NCI-H1048 (cell line): ENCODE data around the gene PRAMEF20.
"Not testable (repeated sequence)": the region's sequence is repeated elsewhere in the genome, so short reads cannot be mapped to it uniquely, and the experiment has no call there.

Source experiments
- DNase-seq: peaks from one replicate; lab custom pipeline; 2025; lab: John Stamatoyannopoulos, UW

Gene PRAMEF20

DNA sequence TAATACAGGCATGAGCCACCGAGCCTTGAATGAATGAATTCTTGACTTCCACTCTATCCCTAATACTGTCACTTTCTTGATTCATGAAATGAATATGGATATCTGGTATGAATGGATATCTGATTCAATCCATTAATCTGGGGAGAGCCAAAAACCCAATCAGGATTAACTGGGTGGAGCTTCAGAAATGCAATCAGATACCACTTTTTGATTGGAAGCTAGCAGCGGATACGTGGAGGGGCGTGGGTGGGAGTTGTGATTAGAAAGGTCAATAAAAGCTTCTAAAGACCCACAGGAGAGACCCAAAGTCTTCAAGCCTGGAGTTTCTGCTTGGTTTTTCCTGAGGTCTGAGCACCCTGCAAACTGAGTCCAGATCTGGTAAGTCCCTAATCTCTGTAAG lies at the start of gene PRAMEF20:
Gene PRAMEF20, plus strand, starts transcription at position 301 of the 400 bp plus-strand sequence. CDS start 5,905 bp downstream, outside the sequence.
- DNase-seq, result not testable (repeated sequence)

DNA sequence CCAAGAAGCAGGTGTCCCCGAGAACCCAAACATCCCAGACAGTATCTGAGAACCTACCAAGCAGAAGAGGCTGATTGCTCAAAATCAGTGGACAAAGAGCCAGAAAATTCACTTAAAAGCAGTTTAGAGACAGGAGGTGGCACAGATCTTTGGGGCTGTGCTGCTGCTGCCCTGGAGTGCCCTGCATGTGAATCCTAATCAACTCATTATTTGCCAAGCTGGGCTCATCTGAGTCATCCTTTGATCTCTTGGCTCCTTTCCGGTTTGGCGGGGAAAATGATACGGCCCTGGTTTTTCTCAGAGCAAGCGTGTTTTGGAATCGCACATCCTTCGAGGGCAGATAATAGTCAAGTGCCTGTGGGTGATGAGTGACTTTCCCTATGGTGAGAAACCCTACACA lies 47.9 kb upstream of the PRAMEF20 start:
- not testable (repeated sequence) for DNase-seq

DNA sequence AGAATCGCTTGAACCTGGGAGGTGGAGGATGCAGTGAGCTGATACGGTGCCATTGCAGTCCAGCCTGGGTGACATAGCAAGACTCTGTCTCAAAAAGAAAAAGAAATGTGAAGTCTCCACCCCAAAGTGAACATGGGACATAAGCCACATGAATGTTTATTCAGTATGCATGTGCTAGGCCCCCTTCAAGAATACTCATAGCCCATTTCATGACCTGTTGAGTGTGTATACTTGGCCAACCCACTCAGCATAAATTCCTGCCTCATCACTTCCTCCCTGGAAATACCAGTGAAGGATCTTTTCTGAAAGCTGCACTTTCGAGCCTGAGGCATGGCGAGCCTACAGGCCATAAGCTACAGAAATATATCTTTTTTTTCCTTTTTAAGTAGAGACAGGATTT lies 45.3 kb upstream of the PRAMEF20 start:
- DNase-seq, result not testable (repeated sequence)

DNA sequence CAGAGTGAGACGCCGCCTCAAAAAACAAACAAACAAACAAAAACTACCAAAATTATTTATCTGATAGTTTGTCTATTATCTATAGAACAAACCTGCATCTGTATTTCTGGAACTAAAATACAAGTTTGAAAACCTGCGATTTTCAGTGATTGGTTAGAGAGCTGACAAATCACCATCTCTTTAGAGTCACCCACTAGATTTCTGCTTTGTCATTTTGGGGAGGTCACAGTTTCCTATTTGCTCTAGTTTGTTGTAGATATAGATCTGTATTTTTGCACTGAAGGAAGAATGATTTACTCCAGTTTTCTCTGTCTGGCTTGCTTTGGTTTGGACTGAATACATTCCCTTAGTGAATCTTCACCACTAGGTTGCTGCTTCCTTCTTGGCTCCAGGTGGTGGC lies 43.7 kb upstream of the PRAMEF20 start:
- not testable (repeated sequence) for DNase-seq

DNA sequence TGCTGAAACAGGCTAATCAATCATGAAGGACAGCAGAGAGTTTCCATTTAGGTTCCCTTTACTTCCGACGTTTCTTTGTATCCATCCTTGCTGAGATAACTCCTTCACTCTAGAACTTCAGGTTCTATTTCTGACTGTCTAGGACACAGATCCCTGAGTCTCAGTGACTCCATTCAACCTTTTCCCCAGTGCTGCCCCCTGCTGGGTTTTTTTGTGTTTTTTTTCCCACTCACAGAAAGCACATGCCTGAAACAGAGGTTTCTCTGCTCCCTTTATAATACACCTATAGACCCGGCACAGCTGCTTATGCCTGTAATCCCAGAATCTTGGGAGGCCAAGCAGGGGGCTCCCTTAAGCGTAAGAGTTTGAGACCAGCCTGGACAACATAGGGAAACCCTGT lies 41.7 kb upstream of the PRAMEF20 start:
- not testable (repeated sequence) for DNase-seq

DNA sequence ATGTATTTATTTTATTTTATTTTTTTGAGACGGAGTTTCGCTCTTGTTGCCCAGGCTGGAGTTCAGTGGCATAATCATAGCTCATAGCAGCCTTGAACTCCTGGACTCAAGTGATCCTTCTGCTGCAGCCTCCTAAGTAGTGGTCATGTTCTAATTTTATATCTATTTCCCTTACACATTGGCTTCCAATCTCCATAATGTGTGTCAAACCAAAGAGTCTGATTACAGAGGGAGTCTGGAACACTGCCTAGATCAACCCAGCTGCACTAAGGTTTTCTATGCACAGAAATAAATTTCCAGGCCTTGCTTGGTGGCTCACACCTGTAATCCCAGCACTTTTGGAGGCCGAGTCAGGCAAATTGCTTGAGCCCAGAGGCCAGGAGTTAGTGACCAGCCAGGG lies 31.3 kb upstream of the PRAMEF20 start:
- DNase-seq, result not testable (repeated sequence)

DNA sequence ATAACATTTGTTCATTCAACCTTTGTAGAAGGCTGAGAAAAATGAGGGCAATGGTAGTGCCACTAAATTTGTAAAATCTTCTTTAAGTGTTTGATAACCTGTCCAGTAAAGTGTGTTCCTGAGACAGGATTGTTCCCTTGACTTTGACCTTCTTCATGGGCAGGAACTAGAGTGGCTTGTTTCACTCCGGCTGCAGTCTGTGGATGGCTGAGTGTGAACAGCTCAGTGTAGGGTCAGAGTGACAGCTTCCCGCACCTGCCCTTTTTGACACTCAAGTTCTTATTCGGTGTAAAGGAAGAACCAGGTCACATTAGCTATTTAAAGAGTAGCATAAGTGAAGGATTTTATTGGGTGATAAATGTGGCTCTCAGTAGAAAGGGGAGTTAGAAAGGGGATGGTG lies 29.9 kb upstream of the PRAMEF20 start:
- not testable (repeated sequence) for DNase-seq

DNA sequence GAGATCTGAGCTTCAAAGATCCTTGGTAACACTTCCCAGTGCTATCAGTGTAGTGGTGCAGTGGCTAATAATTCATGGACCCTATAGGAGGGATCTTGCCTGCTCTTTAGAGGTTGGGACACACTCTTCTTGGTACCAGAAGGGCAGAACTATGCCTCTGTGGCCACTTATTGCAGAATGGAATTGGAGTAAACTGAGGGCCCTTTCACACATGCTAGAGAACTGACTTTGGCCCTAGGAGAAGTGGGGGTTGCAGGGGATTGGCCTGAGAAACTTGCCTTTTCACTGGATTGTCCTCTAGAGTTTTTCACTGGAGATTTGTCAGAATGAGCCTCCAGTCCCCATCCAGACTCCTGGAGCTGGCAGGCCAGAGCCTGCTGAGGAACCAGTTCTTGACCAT lies 20.9 kb upstream of the PRAMEF20 start, which contains the start of gene PRAMEF17:
Gene PRAMEF17, plus strand, starts transcription at position 301 of the 400 bp plus-strand sequence. Its CDS starts 26 bp downstream, at position 327.
- not testable (repeated sequence) for DNase-seq

DNA sequence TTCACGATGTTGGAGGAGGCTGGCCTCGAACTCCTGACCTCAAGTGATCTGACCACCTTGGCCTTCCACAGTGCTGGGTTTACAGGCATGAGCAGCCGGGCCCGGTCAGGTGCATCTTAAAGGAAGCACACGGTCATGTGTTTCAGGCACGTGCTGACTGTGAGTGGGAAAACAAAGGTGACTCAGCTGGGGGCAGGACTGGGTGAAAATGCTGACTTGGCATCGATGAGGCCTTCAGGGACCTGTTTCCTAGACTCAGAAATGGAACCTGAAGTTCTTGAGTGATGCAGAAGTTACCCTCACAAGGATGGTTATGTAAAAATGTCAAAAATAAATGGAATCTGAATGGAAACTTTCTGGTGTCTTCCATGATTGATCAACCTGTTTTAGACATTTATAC lies 17.2 kb upstream of the PRAMEF20 start:
- DNase-seq, result not testable (repeated sequence)

DNA sequence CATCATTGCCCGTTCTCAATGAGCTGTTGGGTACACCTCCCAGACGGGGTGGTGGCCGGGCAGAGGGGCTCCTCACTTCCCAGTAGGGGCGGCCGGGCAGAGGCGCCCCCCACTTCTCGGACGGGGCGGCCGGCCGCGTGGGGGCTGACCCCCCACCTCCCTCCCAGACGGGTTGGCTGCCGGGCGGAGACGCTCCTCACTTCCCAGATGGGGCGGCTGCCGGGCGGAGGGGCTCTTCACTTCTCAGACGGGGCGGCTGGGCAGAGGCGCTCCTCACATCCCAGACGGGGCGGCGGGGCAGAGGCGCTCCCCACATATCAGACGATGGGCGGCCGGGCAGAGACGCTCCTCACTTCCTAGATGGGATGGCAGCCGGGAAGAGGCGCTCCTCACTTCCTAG lies 15.5 kb upstream of the PRAMEF20 start:
- not testable (repeated sequence) for DNase-seq

DNA sequence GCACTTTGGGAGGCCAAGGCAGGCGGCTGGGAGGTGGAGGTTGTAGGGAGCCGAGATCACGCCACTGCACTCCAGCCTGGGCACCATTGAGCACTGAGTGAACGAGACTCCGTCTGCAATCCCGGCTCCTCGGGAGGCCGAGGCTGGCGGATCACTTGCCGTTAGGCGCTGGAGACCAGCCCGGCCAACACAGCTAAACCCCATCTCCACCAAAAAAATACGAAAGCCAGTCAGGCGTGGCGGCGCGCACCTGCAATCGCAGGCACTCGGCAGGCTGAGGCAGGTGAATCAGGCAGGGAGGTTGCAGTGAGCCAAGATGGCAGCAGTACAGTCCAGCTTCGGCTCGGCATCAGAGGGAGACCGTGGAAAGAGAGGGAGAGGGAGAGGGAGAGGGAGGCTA lies 14.9 kb upstream of the PRAMEF20 start:
- DNase-seq, result not testable (repeated sequence)

DNA sequence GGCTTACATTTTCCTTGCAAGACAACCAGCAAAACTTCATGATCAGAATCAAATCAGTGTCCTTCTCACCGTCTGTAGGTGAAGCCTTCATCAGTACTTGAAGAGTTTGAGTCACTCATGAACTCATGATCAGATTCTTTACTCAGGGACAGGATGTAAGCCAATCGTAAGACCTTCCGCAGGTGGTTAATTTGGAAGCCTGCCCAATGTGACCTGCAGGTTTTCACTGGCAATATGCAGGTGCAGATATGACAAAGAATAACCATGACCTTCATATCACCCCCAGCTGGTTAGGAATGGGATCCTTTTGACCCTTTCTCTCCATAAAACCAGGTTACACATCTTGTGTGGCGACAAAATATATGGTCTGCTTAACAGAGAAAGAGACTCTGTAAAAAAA lies 2.4 kb upstream of the PRAMEF20 start:
- DNase-seq, result no peak

DNA sequence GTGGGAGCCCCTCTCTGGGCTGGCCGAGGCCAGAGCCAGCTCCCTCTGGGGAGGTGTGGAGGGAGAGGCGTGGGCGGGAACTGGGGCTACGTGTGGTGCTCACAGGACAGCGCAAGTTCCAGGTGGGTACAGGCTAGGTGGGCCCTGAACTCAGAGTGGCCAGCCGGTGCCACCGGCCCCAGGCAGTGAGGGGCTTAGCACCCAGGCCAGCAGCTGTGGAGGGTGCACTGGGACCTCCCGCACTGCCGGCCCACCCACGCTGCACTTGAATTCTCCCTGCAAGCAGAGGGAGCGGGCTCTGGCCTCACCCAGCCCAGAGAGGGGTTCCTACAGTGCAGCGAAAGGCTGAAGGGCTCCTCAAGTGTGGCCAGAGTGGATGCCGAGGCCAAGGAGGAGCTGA lies 20.2 kb downstream of the PRAMEF20 start:
- DNase-seq, result no peak

DNA sequence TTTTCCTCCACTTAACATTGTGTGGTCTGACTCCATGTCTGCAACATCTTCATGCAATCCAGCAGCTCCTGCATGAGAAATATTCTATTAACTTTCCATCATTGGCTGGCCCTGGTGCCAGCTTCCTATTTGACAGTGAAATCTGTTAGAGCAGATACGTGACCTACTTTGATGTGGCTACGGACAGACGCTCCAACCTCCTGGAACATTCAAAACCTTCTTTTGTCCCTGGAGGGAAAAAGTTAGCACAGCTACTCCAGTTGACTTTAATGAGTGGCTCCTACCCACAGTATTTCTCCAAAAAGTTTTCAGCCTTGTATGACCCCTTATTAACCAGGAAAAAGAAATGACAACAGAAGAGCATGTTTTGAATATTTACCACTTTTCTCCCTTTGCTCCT lies 22.0 kb downstream of the PRAMEF20 start:
- no peak for DNase-seq

DNA sequence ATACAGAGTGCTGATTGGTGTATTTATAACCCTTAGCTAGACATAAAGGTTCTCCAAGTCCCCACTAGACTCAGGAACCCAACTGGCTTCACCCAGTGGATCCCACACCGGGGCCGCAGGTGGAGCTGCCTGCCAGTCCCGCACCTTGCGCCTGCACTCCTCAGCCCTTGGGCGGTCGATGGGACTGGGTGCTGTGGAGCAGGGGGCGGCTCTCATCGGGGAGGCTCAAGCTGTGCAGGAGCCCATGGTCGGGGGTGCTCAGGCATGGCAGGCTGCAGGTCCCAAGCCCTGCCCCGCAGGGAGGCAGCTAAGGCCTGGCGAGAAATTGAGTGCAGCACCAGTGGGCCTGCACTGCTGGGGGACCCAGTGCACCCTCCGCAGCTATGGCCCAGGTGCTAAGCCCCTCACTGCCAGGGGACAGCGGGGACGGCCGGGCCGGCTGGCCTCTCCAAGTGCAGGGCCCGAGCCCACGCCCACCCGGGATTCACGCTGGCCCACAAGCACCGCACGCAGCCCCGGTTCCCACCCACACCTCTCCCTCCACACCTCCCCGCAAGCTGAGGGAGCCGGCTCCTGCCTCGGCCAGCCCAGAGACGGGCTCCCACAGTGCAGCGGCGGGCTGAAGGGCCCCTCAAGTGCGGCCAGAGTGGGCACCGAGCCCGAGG lies 23.6 kb downstream of the PRAMEF20 start:
- not testable (repeated sequence) for DNase-seq

DNA sequence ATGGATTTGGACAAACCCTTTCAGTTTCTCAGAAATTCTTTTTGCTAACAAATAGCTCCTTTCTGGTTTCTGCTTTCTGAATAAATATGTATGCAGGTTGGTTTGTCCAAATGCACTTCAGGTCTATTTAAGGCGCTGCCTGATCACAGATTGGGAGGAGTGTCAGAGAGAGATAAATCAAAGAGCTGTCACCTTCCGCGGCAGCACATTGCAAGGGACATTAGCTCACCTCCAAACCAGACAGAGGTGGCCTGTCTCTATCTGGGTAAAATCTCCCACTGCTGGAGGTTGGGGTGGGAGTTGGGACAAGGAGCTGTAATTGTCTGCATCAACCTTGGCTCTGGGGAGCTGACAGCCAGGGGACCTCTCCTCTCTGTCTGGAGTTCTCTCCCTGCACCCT lies 25.2 kb downstream of the PRAMEF20 start:
- no peak for DNase-seq

DNA sequence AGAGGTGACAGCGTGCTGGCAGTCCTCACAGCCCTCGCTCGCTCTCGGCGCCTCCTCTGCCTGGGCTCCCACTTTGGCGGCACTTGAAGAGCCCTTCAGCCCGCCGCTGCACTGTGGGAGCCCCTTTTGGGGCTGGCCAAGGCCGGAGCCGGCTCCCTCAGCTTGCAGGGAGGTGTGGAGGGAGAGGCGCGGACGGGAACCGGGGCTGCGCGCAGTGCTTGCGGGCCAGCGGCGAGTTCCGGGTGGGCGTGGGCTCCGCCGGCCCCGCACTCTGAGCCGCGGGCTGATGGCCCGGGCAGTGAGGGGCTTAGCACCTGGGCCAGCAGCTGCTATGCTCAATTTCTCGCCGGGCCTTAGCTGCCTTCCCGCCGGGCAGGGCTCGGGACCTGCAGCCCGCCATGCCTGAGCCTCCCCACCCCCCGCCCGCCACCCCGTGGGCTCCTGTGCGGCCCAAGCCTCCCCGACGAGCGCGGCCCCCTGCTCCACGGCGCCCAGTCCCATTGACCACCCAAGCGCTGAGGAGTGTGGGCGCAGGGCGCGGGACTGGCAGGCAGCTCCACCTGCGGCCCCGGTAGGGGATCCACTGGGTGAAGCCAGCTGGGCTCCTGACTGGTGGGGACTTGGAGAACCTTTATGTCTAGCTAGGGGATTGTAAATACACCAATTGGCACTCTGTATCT lies 29.0 kb downstream of the PRAMEF20 start:
- not testable (repeated sequence) for DNase-seq

DNA sequence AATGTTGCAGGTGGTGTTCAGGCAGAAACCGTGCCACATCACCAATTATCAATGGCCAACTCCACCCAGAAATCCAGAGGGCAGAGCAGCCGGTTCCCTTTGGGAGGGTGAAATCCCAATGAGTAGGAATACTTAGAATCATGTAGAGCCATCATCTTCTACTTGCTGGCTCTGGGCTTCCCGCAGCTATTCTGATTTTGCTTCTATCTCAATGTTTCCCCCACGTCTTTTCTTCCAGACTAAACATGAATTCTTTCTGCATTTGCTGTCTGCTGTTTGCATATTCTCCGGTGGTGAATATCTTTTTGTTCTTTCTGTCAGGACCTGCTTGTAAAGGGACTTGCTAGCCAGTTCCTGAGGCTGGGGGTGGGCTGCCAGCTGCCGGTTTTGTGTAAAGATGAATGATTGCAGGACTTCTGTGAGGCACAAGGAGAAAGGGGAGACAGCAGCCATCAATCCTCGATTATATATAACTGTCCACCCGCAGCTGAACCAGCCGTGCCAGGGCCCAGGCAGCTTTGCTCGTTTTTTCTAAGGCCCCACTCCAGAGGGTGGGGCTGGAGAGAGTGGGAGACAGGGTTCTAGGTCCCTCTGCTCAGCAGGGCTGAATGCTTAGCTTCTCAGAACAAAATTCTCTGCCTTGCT lies 33.2 kb downstream of the PRAMEF20 start:
- DNase-seq, result no peak

DNA sequence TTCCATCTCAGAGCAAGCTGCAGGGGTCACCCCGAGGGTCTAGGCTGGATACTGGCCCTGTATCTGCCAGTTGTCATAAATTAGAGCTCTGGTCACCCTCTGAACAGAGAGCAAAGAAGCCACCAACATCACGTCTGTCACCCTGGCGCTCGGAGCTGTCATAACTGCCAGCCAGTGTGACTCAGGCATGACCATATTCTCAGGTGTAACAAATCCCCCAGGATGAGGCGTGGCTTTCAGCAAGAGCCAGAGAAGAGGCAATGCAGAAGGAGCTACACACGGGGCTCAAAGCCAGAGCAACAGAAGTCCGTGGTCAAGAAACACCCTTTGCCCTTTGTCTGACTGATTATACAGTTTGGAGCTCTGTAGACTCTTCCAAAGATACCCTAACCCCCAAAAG lies 40.0 kb downstream of the PRAMEF20 start:
- DNase-seq, result no peak

DNA sequence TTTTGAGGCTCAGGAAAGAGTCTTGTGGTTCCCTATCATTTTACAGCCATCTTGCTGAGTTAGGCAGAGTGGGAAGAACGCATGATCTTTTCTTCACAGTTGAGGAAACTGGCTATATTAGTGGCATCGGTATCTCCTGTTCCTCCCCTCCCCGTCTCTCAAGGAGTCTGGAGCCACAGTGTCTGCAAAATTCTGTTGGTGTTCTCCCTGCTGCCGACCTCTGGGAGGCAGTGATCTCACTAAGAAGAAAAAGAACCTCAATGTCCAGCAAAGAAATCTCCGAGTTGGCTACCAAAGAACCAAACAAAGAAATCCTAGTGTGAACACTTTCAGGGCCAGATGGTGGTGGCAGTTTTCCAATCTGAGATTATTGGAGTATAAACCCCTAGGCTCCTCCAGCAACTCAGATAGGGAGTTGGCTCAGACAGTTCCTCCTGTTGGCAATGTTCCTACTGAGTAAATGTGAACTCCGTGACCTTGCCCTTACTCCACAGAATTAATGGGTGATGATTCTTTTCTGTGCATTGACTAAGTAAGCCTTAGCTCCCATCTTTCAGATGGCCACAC lies 41.2 kb downstream of the PRAMEF20 start:
- DNase-seq, result no peak

DNA sequence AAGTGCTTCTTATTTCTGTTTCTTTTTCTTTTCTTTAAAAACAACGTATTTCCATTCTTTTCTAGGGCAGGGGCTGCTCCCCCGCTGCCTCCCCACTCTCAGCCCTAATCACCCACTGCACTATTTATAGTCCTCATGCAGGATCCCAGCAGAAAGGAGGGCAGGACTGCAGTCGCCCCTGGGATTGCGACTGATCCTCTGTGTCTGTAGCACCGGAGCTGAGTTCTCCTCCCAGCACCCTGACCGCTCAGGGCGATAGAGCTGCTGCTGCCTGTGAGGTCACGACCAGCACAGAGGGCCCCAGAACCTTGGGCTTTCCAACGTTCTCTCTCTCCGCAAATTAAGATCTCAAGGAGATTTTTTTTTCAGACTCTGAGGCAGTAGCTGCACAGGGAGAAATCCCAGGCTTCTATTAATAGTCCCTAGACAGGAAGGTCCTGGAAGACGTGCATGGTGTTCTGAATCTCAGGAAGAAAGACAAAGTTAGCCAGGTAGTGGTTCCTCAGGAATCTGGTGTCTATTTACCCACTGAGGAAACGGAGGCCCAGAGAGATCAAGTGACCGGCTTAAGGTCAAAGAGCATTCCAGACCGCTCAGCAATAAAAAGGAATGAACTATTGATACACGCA lies 46.8 kb downstream of the PRAMEF20 start:
- DNase-seq, result no peak

DNA sequence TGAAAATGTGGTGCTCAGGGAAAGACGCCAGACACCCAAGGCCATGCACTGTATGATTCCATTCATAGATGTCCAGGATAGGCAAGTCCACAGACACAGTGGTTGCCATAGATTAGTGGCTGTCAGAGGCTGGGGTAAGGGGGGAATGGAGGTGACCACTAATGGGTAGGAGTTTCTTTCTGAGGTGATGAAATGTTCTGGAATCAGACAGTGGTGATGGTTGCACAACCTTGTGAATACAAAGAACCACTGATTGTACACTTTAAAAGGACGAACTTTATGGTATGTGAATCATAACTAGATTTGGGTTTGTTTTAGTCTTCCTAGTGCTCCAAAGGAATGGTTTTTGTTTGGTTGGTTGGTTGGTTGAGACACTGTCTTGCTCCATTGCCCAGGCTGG lies 51.7 kb downstream of the PRAMEF20 start:
- DNase-seq, result no peak
